NK-92 treated with Interleukin-12 subunit alpha and Interleukin-12 subunit beta, amount 100 ng/mL, for 24 hours (cell line): Measurements from ENCODE around the gene THAP4.
"Not testable (repeated sequence)": the region's sequence is repeated elsewhere in the genome, so short reads cannot be mapped to it uniquely, and the experiment has no call there.

ENCODE experiments used
- DNase-seq: peaks from one replicate; lab custom pipeline; 2025; lab: John Stamatoyannopoulos, UW

Gene THAP4

DNA sequence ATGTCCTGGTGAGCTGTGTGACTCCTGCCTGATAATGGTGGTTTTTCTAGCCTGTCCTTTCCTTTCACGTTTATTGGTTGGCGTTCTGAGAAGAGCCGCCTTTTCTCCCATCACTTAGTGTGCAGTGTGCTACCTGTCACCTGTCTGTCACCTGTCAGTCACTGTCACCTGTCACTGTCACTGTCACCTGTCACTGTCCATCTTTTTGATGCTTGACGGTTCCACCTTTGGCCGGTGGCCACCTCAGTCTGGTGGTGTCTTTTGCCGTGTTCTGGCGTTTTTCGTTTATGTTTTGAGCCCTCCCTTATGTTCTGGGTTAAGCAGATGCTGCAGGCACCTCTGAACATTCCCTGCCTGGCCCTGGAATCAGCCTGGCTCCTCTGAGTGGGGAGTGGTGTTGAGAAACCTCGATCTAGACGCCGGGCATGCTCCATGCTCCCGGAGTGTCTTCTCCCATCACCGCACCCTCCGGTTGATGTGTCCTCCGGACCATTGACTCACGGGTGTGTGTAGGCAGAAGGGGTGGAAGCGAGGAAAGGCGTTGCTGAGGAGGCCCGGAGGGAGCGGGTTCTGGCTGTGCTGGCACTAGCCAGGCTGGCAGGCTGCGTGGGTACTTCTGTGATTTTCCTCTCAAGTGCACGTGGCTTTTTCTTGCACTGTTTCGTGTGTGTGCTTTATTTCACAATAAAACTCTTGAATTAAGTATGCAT lies 28.9 kb upstream of the THAP4 start:
- DNase-seq = no peak

DNA sequence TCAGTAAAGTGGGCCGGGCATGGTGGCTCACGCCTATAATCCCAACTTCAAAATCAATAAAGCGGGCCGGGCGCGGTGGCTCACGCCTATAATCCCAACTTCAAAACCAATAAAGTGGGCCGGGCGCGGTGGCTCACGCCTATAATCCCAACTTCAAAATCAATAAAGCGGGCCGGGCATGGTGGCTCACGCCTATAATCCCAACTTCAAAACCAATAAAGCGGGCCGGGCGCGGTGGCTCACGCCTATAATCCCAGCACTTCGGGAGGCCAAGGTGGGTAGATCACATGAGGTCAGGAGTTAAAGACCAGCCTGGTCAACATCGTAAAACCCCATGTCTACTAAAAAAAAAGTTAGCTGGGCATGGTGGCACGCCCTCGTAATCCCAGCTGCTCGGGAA lies 25.8 kb upstream of the THAP4 start:
- not testable (repeated sequence) for DNase-seq

DNA sequence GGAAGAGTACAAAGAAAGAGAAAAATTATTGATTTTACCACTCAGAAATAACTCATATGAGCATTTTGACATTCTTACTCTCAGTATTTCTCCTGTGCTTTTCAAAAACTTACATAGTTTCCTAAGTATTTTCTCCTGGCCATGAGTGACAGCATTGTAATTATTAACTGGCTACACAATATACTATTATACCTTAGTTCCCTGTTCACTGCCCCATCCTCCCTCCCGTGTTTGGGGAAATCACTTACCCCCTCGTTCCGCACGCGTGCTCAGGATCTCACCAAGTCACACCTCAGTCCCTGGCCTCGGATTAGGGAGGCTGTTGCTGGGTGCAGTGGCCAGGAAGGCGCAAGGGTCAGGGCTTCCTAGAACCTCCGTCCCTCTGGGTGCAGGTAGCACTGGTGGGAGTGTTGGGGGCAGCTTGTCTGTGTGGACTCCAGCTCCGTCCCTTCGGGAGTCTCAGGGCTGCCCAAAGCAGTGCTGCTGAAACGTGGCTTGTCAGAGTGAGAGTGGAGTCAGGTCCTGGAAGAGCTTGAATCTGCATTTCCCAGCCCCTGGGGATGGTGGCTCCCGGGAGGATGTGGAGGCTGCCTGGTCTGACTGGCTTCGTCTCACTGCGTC lies 23.7 kb upstream of the THAP4 start:
- DNase-seq = no peak

DNA sequence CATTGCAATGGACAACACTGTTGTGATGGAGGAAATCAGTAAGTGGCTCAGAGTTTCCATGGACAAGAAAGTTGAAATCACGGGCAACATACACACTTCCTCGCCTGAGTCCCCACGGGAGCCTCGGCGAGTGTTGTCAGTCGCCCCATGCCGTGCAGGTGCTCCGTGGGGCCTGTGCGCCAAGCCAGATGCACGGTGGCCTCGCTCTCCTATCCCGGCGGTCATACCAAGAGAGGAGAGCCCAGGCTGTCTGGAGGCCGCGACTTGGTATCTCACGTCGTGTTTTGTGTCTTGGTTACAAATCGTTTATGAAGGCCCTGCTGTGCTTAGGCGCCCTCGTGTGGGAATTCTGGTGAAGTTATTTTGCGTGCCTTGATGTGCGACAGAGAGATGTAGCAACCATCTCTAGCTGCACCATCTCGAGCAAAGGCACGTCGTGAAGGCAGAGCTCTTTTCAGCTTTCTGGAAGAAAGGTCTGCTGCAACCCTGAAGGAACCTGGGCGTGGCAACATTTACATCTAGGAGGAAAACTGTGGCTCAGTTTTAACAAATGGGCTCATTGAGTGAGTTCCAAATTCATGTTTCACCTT lies 22.3 kb upstream of the THAP4 start:
- no peak for DNase-seq

DNA sequence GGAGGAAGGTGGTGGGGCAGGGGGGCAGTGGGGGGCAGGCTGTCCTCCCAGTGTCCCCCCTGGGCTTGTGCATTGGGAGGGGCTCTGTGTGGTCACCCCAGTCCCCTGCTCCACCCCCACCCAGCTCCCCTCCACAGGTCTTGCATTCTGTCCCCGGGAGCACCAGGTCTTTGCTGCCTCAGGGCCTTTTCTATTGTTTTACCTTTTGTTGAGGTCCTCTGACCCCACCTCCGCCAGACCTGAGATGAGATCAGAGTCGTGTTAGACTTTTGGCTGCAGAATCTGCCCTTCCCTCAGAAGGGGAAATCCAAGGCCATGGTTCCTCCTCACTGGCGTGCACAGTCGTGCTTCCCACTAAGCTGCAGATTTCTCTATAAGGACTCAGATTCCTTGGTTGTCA lies 21.3 kb upstream of the THAP4 start:
- DNase-seq = no peak

DNA sequence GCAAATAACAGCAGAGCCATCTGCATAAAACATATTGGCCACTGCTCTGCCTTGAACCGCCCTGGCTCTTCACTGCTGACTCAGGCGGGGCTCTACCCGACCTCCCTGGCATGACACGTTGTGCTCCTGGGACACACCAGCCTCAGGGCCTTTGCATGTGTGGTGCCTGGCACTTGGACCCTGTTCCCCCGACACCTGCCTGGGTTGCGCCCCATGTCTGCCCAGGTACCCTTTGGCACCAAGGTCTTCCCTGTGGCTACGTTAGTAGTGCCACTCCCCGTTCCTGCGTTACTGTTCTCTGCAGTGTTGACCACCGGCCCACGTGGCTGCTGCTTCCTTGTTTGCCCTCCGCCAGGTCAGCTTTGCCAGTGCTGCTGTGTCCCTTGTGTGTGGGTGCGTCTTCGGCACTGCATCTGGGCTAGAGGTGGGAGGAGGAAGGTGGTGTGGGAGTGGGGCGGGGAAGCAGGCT lies 20.9 kb upstream of the THAP4 start:
- DNase-seq = no peak

DNA sequence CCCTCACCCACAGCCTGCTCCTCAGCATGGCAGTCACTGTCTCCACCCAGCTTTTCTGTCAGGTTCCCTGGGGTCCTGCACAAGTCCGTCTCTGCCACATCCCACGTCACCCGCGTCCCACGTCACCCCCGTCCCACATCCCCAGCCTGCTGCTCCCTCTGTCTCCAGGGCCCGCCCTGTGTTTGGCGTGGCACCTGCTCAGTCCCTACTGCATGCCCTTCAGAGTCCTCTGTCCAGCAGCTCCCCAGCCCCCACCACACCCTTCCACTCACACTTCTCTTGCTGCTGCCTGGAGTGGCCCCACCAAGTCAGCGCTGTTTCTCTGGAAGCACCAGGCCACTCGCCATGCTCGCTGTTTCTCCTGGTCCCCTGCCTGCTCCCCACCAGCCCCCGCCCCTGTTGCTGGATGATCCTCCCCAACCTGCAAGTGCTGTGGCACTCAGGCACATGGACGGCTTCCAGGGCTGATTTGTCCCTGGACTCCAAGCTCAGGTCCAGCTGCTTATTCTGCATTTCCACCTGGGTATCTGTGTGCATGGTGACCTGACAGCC lies 19.3 kb upstream of the THAP4 start:
- no peak for DNase-seq

DNA sequence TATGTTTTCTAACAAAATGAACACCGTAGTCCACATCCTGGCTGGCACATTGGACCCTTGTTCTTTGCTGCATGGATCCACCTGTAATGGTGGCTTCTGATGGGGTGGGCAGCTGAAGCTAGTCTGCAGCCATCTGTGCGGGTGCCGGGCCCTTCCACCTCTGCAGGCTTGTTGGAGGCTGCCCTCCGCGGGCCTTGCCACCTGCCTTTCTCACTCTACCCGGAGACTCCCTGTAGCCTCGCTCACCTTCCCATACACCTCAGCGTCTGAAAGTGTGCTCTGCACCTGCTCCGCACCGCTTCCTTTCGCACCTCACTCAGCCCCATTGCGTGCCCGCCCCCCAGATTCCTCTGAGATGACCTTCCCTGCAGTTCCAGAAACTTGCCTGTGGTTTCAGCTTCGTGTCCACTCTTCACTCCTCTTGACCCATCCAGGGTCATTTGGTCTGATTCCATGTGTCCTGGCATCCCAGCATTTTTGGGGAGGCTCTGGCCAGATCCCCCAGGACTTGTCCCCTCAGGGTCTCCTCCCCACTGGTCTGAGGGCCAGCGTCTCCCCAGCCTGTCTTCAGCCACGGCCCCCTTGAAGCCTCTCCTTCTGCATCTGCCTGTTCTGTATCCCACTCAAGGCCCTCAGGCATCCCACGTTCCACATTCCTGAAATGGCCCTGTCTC lies 18.7 kb upstream of the THAP4 start:
- DNase-seq = no peak

DNA sequence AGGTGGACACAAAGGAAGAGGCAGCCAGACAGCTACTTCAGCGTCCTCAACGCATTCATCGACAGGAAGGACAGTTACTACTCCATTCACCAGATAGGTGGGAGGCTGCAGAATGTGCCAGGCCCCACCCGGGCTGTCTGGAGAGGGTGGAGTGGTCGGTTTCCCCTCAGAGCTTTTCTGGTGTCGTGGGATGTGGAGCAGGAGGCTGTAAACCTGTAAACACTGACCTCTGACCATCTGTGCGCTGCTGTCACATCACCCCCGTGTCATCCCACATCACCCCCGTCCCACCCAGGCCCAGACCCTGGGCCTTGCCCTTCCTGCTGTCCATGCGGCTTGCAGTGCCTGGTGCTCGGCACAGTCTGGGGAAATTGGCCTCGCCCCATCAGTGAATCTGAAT lies 17.6 kb upstream of the THAP4 start:
- DNase-seq = no peak

DNA sequence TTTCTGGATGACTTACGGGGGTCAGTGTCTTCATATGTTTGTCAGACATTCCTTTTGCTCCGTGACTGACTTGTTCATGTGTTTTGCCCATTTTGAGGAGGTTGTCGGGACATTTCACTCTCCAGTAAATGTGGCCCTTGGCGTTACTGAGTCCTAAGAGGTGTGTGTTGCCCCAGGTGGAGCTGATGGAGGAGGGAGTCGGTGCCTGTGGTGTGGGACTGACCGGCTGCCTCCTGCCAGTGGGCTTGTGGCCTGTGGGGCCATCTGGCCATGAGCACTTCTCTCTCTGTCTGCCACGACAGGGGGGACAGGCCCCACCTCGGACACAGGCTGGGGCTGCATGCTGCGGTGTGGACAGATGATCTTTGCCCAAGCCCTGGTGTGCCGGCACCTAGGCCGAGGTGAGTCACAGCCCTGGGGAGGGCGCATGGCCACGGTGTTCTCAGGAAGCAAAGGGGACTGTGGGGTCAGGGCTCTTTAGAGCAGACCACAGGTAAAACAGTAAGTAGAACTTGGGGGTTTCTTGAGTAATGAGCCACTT lies 16.3 kb upstream of the THAP4 start:
- no peak for DNase-seq

DNA sequence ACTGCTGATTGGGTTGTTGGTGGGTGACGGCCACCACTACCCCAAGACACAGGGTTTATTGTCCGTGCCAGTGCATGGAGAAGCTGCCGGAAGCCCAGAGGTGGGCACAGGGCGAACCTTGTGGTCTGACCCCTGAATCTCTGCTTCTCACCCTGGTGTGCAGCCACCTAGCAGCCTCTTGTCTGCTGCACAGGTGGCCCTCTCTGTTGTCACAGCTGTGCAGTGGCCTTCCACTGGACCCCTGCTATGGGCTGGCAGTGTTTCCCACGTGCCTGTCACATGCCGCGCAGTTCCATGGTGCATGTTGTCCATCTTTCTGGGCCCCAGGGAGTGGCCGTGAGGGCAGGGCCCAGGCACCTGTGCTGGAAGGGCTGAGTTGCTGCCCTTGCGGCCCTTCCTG lies 15.8 kb upstream of the THAP4 start:
- DNase-seq = no peak

DNA sequence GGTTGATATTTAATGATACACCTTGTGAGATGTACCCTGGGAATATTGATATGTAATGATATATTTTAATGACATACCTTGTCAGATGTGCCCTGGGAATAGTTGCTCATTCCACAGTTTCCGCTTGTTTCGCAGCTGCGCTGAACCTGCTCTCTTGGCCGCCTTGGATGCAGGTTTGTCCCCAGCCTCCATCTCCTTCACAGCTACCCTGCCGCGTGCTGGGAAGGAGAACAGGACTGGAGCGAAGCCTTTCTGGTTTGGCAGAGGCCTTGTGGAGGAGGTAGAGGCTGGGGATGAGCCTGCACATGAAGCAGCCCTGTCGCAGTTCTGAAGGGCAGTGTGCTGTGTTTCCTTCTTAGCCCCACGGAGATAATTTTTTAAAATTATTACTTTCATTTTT lies 15.2 kb upstream of the THAP4 start:
- DNase-seq = no peak

DNA sequence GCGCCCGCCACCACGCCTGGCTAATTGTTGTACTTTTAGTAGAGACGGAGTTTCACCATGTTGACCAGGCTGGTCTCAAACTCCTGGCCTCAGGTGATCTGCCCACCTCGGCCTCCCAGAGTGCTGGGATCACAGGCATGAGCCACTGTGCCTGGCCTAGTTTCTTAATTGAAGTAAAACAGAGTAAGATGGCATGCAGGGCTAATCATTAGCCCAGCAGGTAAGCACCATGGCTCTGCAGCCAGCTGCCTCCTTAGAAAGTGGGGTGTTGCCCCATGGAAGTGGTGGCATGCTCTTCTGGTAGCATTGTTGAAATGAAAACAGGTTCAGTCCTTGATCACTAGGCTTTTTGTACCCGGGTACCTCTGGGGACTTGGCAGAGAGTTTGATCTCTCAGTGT lies 13.0 kb upstream of the THAP4 start:
- no peak for DNase-seq

DNA sequence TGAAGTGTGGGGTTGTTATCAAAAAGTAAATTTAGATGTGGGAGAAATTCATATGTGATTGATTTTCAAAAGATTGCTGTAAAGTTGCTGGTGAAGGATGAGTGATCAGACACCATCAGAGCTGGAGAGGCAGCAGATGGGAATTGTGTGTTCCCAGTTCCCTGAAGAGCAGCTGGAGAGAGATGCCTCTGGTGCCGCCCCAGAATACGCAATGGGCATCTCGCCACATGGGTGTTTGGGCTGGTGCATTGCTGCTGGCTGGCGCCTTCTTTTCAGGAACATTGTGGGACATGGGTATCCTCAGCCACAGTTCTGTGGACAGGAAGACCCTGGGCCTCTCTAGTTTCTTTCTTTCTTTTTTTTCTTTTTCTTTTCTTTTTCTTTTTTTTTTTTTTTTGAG lies 12.4 kb upstream of the THAP4 start:
- no peak for DNase-seq

DNA sequence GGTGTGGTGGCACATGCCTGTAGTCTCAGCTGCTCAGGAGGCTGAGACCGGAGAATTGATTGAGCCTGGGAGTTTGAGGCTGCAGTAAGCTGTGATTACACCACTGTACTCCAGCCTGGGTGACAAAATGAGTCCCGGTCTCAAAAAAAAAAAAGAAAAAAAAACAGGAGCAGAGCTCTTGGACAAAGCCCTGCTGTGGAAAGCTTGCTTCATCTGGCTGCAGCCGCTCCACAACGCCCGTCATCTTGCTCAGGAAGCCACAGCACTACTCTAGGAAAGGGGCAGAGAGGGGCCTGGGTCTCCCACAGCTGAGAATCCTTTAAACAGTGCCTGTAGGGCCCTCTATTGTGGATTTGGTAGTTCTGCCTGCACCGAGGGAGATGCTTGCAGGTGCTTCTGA lies 11.5 kb upstream of the THAP4 start:
- DNase-seq = no peak

DNA sequence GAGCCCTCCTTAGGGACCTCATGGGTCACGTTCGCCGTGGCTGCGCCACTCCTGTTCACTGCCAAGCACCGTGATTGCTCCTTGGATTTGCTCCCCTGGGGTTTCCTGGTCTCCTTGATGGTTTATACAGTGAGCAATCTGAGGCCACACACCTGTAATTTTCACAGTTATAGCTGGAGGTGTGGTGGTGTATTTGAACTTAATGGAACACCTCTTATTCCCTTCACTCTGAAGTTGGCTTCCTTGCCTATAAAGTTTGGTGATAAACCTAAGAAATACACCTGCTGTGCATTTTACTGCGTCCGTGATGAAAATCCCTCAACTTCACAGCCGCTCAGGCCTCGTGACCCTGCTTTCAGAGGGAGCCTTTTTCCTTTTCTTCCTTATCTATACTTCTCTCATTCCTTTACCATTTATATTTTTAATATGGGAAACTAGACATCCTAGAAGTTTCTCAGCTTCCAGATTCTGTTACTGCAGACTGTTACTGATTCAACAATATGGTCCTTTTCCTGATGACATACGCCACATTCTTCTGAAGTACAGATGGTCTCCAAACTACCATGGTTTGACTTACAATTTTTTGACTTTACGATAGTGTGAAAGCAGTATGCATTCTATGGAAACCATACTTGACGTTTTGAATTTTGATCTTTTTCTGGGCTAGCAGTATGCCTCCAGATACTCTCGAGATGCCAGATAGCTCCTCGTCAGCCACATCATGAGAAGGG lies 9.1 kb upstream of the THAP4 start:
- DNase-seq = no peak

DNA sequence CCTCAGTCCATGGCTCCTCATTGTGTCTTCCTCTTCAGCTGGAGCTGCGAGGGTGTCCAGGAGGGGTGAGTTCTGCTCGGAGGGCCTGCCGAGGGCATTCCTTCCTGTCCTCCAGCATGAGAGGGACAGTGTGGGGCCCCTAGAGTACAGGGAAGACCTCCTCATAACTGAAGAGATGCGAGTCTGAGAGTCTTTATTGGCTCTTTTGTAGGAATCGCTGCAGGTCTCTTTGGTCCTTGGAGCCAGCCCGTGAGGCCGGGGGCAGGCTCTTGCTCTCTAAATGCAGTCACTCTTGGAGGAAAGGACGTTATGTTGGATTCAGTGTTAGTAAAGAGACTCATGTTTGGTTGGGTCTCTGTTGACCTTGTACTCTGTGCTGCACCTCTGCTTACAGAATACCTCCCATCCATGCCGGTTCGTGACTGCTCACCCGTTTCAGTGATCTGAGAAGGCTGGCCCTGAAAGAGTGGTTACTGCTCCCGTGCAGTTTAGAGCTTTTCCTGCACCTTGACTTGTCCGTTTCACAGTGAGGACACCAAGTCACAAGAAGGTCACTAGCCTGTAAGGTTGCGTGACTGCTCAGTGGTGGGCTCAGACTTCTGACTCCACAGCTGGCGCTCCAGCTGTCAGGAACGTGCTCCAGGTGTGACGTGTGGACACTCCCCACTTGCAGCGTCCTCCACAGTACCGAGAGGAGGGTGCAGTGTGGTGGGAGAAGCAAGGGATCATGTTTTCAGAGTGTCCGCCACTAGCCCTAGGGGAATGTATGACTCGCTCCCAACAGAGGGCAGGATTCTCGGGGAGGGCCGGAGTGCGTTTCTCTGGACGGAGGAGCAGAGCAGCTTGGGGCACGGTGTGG lies 8.3 kb upstream of the THAP4 start:
- no peak for DNase-seq

DNA sequence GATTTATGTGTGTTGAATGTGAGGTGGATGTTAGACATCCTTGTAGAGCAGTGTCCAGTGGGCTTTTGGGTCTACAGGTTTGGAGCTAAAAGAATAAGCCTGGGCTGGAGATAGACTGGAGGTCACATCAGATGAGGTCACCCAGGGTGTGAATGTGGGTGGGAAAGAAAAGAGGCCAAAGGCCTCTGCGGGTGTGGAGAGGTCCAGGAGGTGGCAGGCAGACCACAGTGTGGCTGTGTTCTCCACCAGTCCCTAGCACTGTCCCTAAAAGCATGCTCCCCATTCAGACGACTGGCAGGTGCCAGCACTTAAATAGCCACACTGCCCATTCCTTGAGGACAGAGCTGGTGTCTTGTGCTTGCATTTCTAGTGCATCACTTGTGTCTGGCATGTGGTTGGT lies 4.7 kb upstream of the THAP4 start:
- DNase-seq = no peak

DNA sequence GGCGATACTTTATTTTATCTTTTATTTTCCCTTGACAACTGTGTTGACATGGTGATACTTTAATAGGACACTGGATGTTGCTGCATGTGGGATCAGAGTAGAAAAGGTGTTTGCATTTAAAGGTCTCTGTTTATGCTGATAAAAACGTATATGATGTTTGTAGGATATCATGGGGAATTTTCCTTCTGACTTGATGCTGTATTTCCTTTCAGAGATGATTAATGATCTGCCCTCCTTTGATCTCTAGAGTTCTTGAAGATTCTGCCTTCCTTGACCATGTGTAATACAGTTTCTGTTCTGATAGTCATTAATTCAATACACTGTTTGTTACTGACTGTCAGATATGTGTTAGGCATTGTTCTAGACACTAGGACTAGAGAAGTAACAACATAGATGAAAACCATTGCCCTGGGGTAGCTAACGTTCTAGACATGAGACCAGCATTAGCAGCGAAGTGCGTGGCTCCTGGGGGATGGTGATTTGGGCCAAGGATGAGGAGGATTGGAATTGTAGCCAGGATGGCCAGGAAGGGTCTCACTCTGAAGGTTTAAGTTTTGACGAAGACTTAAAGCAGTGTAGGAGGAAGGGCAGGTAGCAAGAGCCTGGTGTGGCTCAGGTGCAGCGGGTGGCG lies 3.3 kb upstream of the THAP4 start:
- DNase-seq = no peak

DNA sequence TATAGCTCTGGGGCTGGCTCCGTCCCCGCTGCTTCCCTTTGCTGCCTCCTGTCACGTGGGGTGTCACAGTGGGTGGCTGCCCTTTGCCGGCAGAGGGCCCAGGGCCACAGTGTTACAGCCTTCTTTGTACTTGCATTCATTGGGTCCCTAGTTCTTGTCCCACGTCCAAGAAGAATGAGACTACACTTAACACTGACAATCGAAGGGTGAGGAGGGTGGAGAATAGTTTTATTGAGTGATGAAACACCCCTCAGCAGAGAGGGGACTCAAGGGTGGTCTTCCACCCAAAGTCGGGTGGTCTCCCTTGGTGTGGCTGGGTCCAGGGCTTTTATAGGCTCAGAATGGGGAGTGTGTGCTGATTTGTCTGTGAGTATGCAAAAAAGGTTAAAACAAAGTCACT lies 2.4 kb upstream of the THAP4 start:
- no peak for DNase-seq
